Epithelial cell of proximal tubule (primary cell): ENCODE data around the gene UPB1. TPM values are rescaled to one million over a fixed set of nuclear protein-coding genes. Genes with fewer than 3 reads are reported as not detected.
A peak's percentile ranks its signal among the peaks of the same experiment; 100 is the strongest.
"Not testable (repeated sequence)": the region's sequence is repeated elsewhere in the genome, so short reads cannot be mapped to it uniquely, and the experiment has no call there.

Experiments
- DNase-seq: peaks from one replicate; pipeline ENCODE4 v3.0.0-alpha.2; 2011; ENCODE audit warnings: low read depth
- H3K4me3 ChIP-seq: 2 replicates; pipeline ENCODE4 v1.5.1; 2011; ENCODE audit warnings: low read depth, mild to moderate bottlenecking, low read length
- CTCF ChIP-seq: conservative IDR thresholded peaks from 2 replicates; pipeline ENCODE4 v1.5.1; 2012; ENCODE audit warnings: low read depth, mild to moderate bottlenecking, low read length
- total RNA-seq: library from RNA; depleted of rRNA; stranded (reverse); fragments of >200 nt; gene quantifications from 2 replicates; pipeline ENCODE4 v1.2.3, GENCODE V29; 2015

The UPB1 gene
- total RNA-seq, 1 donor from 2014 or later = not detected

GRCh38 chr22:24525416-24526037 is 30.4 kb downstream of the UPB1 start:
- TF ChIP-seq CTCF = peak; percentile 93
- DNase-seq = no peak
- no peak overlapping the region for H3K4me3 ChIP-seq

GRCh38 chr22:24526191-24526590 is 31.1 kb downstream of the UPB1 start:
- DNase-seq = no peak
- TF ChIP-seq CTCF = no peak
- H3K4me3 ChIP-seq = no peak overlapping the region

GRCh38 chr22:24529898-24530297 is 34.8 kb downstream of the UPB1 start:
- TF ChIP-seq CTCF = no peak
- H3K4me3 ChIP-seq = no peak overlapping the region
- DNase-seq = no peak

- DNase-seq, H3K4me3 ChIP-seq: not testable (repeated sequence)
Observed at GRCh38 chr22:24530968-24531367, 35.8 kb downstream of the UPB1 start.

GRCh38 chr22:24532075-24532474 is 36.9 kb downstream of the UPB1 start:
- no peak overlapping the region for H3K4me3 ChIP-seq
- no peak for DNase-seq
- no peak for TF ChIP-seq CTCF

GRCh38 chr22:24535348-24535747 is 40.2 kb downstream of the UPB1 start:
- no peak overlapping the region for H3K4me3 ChIP-seq
- DNase-seq = no peak
- TF ChIP-seq CTCF = no peak

- DNase-seq = no peak
- TF ChIP-seq CTCF = no peak
- H3K4me3 ChIP-seq = no peak overlapping the region
Observed at GRCh38 chr22:24536089-24536488, 41.0 kb downstream of the UPB1 start.

- no peak for TF ChIP-seq CTCF
- DNase-seq = no peak
- H3K4me3 ChIP-seq = no peak overlapping the region
Observed at GRCh38 chr22:24540470-24540869, 45.3 kb downstream of the UPB1 start.
